Large intestine (tissue), 3 donors: ENCODE results near the gene C3orf85. TPM values are rescaled to one million over a fixed set of nuclear protein-coding genes. Genes with fewer than 3 reads are reported as not detected.
A peak's percentile ranks its signal among the peaks of the same experiment; 100 is the strongest.
"Not testable (repeated sequence)": the region's sequence is repeated elsewhere in the genome, so short reads cannot be mapped to it uniquely, and the experiment has no call there.

Source experiments
- DNase-seq, 2 donors: peaks; one replicate each; pipeline versions ENCODE4 v3.0.0 to v3.0.0-alpha.2; 2013
- H3K27ac ChIP-seq: one replicate; pipeline ENCODE4 v1.5.1; 2013; ENCODE audit warnings: low read length
- H3K27me3 ChIP-seq: 2 replicates; pipeline ENCODE4 v1.6.1; 2013; ENCODE audit warnings: low read length; ENCODE audit not compliant: control insufficient read depth, insufficient read depth
- H3K36me3 ChIP-seq: 2 replicates; pipeline ENCODE4 v1.6.1; 2013; ENCODE audit warnings: low read length; ENCODE audit not compliant: control insufficient read depth, insufficient read depth
- H3K4me1 ChIP-seq: one replicate; pipeline ENCODE4 v1.6.1; 2013; ENCODE audit warnings: low read length; ENCODE audit not compliant: control insufficient read depth, insufficient read depth
- H3K4me3 ChIP-seq: one replicate; pipeline ENCODE4 v1.5.1; 2013; ENCODE audit warnings: low read length
- H3K9me3 ChIP-seq: one replicate; pipeline ENCODE4 v1.6.1; 2013; ENCODE audit warnings: mild to moderate bottlenecking, low read depth, low read length, moderate library complexity; ENCODE audit not compliant: control insufficient read depth
- WGBS: methylation state at CpG from one replicate; pipeline ENCODE4 v1.1.5; 2013; ENCODE audit warnings: low lambda C conversion rate; ENCODE audit not compliant: insufficient coverage; 5-methylcytosine and 5-hydroxymethylcytosine counted together
- polyA plus RNA-seq: library from polyadenylated mRNA; unstranded; fragments of 120-200 nt; gene quantifications from one replicate; pipeline ENCODE4 v1.2.1, GENCODE V29; 2013

C3orf85 gene
- polyA plus RNA-seq, 1 donor: 95.5 TPM

DNA sequence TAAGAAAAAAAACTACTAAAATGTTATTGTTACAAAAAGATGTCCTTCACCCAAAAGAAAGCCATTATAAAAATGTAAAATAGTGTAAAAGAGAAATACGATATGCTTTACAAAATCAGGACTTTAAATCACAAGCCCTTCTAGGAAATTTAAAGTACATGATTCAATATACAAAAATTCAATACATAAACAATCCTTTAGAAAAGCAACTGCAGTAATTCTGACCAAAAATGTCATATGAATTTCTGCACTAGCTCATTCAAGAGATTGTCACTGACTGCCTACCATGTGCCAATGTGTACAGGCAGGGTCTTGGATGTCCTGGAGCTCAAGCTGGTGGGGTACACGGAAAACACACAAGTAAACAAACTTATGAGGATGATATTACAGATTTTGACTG is 21.1 kb upstream of the C3orf85 start:
- Histone ChIP-seq H3K9me3 (peaks cover 3% of the 10 kb centered on the region), H3K27ac (no peak overlapping the region), H3K36me3 (no peaks in the 10 kb centered on the region), H3K4me3 (no peak overlapping the region), H3K27me3 (no peaks in the 10 kb centered on the region), H3K4me1 (peaks cover 4% of the 10 kb centered on the region)
- DNase-seq: no peak
- WGBS: 67% methylated on average over 1 of the region's 2 CpGs

DNA sequence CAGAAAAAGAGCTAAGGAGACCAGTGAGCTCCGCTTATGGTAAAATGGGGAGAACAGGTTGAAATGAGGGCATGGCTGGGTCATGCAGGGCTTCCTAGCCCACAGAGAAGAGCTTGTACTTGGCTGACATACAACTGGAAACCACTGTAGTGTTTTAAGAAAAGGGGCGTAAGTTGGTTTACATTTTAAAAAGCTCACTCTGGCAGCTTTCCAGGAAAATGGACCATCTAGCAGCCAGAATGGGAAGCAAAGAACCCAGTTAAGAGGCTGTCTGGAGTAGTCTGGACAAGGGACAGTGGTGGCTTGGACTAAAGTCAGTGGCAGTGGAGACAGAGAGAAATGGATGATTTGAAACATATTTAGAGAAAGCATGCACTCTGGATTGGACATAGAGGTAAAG is 20.5 kb upstream of the C3orf85 start:
- no peak for DNase-seq
- 60% methylated on average over 1 of the region's 2 CpGs for WGBS
- H3K9me3 ChIP-seq: peaks cover 3% of the 10 kb centered on the region

DNA sequence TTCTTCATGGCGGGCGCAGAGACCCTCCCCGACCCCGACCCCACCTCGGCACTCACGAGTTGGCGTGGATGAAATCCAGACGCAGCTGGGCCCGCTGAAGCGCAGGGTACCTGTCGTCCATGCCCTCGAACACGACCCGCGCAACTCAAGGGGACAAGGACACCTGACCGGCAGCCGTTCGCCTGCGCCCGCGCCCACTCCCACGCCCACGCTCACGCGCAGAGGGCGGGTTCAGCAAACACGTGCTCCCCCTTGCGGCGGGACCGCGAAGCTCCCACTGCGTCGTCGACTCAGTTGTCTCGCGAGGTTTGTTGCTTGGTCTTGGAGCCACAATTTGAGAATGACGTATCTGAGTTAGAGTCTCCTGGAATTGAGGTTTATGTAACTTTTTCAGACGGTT is 18.6 kb upstream of the C3orf85 start, which contains the start of gene MORC1:
TSS of gene MORC1 (minus strand) at position 196 of the 400 bp plus-strand sequence. CDS start at position 121, 75 bp downstream.
- no peak for DNase-seq
- H3K27me3 ChIP-seq: no peaks in the 10 kb centered on the region

More for the DNA sequence above, 20.5 kb upstream of the C3orf85 start:
- Histone ChIP-seq H3K4me3 (no peak overlapping the region), H3K27me3 (no peaks in the 10 kb centered on the region), H3K36me3 (no peaks in the 10 kb centered on the region), H3K4me1 (peaks cover 4% of the 10 kb centered on the region), H3K27ac (no peak overlapping the region)

DNA sequence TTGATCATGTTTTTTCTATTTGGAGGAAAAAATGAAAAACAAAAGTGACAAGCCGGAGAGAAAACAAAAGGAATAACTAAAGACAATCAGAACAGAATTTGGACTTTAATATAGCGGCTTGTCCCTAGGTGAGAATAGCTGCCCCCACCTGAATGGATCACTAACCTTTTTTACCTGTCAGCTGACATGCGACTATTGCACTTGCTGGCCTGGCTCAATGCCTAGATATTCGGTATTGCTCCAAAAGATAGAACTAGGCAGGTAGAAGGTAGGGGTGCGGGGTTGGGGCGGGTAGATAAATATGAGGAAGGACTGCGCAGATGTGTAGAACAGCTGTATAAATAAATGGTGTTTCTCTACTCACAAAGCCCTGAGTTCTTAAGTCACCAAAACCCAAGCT is 17.9 kb upstream of the C3orf85 start:
- Histone ChIP-seq H3K27ac (no peak overlapping the region), H3K4me1 (no peaks in the 10 kb centered on the region), H3K9me3 (peaks cover 6% of the 10 kb centered on the region), H3K36me3 (no peaks in the 10 kb centered on the region), H3K27me3 (no peaks in the 10 kb centered on the region), H3K4me3 (no peak overlapping the region)
- no peak for DNase-seq
- WGBS: 100% methylated on average over 1 of the region's 7 CpGs

More for the DNA sequence above, 18.6 kb upstream of the C3orf85 start, which contains the start of gene MORC1:
- WGBS: no CpG with 5 or more reads among the region's 38 CpGs
- no peak within 1 kb of the TSS for H3K27ac ChIP-seq
- H3K36me3 ChIP-seq: no peaks in the 10 kb centered on the region
- H3K4me1 ChIP-seq: peaks cover 4% of the 10 kb centered on the region
- no peak within 1 kb of the TSS for H3K4me3 ChIP-seq
- H3K9me3 ChIP-seq: peaks cover 3% of the 10 kb centered on the region

DNA sequence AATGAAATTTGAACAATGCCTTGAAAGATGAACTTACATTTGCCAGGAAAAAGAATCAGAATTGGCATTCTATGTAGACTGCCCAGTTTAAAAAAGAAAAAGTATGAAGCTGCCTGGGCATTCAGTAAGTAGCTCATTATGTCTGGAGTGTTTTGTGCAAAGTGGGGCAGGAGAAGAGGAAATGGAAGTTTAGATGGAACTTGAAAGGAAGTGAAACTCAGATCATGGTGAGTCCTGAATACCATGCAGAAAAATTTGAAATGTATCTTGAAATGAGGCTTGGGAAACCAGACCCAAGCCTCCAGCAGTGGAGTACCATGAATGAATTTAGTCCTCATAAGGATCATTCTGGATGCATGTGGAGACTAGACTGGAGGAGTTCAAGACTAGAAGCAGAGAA is 13.8 kb upstream of the C3orf85 start:
- H3K4me3 ChIP-seq: no peak overlapping the region
- peaks cover 6% of the 10 kb centered on the region for H3K9me3 ChIP-seq
- no peak for DNase-seq
- H3K27ac ChIP-seq: no peak overlapping the region
- H3K27me3 ChIP-seq: no peaks in the 10 kb centered on the region
- H3K4me1 ChIP-seq: peaks cover 18% of the 10 kb centered on the region
- H3K36me3 ChIP-seq: no peaks in the 10 kb centered on the region

DNA sequence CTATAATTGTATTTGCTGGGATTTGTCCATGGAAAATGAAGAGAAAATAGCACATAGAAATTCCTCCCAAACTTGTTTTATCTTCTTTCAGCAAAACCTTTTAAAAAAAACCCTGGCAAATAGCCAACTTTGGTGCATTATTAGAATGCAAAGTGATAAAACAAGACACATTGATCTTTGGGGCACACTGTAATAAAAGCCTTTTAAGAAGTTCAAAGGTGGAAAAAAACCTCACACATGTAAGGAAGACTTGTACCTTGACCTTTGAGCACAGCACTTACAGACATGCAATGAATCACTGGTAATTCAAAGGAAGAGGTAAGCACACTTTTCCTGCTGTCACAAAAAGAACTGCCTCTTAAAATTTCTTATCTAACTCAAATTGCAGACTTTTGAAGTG is 10.6 kb upstream of the C3orf85 start:
- Histone ChIP-seq H3K4me1 (peaks cover 25% of the 10 kb centered on the region), H3K9me3 (peaks cover 8% of the 10 kb centered on the region), H3K27ac (peak overlapping the region; percentile 76), H3K4me3 (no peak overlapping the region), H3K36me3 (no peaks in the 10 kb centered on the region), H3K27me3 (no peaks in the 10 kb centered on the region)
- peak; percentile 88 to 95 for DNase-seq

DNA sequence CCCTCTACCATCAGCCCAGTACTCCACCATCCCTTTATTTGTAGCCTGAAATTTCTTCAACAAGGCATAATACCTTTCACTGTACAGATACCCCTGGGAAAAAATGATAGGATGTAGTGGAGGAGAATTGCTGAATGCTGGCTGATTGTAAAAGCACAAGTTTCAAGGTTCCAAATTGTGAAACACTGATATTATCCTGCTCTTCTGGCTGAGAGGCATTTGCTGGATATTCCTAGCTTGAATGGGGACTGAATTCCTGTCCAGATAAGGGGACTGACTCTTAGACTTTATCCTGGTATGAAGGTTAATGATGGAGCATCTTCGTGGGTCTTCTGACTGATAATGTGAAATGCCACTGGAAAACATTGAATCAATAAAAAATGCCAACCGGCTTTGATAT is 9.0 kb upstream of the C3orf85 start:
- Histone ChIP-seq H3K27me3 (no peaks in the 10 kb centered on the region), H3K27ac (peak overlapping the region; percentile 76), H3K36me3 (no peaks in the 10 kb centered on the region), H3K9me3 (peaks cover 8% of the 10 kb centered on the region), H3K4me1 (peaks cover 26% of the 10 kb centered on the region), H3K4me3 (no peak overlapping the region)
- 40% methylated on average over 1 of the region's 2 CpGs for WGBS
- DNase-seq: peak; percentile 69 to 85

DNA sequence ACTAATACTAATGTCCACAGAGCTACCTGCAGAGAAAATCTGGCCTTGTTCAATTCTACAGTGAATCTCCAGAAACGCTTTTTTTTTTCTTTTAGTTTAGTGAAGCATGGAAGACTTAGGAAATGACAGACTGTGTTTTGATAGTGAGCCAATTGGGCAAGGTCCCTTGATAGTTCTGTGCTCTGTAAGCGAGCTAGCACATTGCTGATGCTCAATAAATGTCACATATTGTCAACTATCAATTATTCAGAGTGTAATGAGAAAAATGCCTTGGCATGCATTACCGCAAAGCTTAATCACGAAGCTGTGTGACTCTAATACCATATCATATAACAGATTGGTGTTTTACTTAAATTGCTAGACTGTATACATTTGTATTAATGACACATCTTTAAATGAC is 5.2 kb upstream of the C3orf85 start:
- DNase-seq: no peak
- Histone ChIP-seq H3K36me3 (no peaks in the 10 kb centered on the region), H3K4me1 (peaks cover 26% of the 10 kb centered on the region), H3K4me3 (no peak overlapping the region), H3K9me3 (peaks cover 5% of the 10 kb centered on the region), H3K27ac (no peak overlapping the region), H3K27me3 (no peaks in the 10 kb centered on the region)
- WGBS: 75% methylated on average over 2 of the region's 4 CpGs

DNA sequence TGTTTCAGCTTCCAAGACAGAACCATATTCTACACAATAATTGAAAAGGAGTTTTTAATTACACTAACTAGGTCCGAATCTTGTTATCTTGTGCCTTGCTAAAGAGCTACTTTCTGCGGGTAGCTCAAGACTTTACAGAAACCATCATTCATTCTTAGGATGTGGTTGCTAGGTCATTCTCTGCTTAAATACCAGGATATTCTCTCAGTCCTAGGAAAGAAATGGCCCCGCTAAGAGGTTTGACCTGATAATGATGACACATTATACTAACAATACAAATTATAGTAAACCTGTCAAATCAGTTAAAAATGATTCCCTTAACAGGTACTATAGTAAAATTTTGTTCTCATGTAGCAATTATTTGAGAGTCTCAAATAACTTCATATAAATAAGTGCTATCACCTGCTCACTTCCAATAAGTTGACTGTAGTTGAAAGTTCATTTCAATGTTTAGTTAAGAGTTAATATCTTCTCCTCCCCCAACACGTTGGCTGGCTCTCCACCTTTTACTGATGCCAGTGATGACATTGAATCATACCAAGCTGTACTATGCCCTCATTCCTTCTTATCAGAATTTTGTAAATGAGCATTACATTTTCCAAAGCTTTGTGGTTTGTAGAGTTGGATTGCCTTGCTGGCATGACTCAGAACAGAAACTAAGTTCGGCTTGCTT is 3.6 kb upstream of the C3orf85 start:
- DNase-seq: peak; percentile 85 to 94
- 32% methylated on average over 4 of the region's 5 CpGs for WGBS
- Histone ChIP-seq H3K27me3 (no peaks in the 10 kb centered on the region), H3K36me3 (no peaks in the 10 kb centered on the region), H3K4me3 (no peak overlapping the region), H3K9me3 (peaks cover 5% of the 10 kb centered on the region), H3K4me1 (peaks cover 15% of the 10 kb centered on the region), H3K27ac (peak overlapping the region; percentile 74)

DNA sequence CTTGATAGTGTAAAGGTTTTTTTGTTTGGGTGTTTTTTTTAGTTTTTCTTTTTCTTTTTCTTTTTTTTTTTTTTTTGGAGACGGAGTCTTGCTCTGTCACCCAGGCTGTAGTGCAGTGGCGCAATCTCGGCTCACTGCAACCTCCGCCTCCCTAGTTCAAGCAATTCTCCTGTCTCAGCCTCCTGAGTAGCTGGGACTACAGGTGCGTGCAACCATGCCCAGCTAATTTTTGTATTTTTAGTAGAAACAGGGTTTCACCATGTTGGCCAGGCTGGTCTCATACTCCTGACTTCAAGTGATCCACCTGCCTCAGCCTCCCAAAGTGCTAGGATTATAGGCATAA is 3.1 kb upstream of the C3orf85 start:
- H3K4me3 ChIP-seq, H3K27me3 ChIP-seq, H3K9me3 ChIP-seq, H3K36me3 ChIP-seq, DNase-seq: not testable (repeated sequence)
- Histone ChIP-seq H3K27ac (peak overlapping the region; percentile 74), H3K4me1 (peaks cover 10% of the 10 kb centered on the region)
- WGBS: 80% methylated on average over 1 of the region's 5 CpGs

DNA sequence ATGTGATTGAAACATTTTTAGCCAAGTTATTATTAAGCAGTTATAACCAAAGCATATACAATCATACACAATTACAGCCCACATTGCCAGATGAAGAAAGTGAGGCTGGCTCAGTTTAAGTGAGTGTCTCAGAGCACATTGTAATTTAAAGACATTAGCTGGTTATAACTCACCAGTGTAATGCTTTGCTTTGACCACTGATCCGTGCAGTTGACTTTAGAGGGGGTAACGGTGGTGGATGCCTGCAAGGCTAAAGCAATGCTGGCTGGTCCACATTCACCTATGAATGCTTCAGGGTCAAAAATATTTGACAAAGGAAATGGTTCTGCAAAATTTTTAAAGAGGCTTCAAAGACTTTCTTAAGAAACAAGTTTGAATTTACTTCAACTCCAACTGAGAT is 1.2 kb downstream of the C3orf85 start:
- DNase-seq: no peak
- H3K9me3 ChIP-seq: no peaks in the 10 kb centered on the region
- H3K27me3 ChIP-seq: no peaks in the 10 kb centered on the region
- peaks cover 7% of the 10 kb centered on the region for H3K4me1 ChIP-seq
- no peak overlapping the region for H3K27ac ChIP-seq
- WGBS: no CpG with 5 or more reads among the region's 2 CpGs
- H3K36me3 ChIP-seq: peaks cover 8% of the 10 kb centered on the region
- peak overlapping the region; percentile 48 for H3K4me3 ChIP-seq
